DND-41 (cell line): Measurements from ENCODE around the gene CLUH.

Source experiments
- ATAC-seq: fragments of 200-7000 bp; cut with Tn5 transposase; 3 replicates; pipeline ENCODE4 v1.9.1; 2021; ENCODE audit warnings: low read depth; ENCODE audit not compliant: insufficient read depth
- DNase-seq: peaks from one replicate; pipeline ENCODE4 v3.0.0-alpha.2; 2020
- H2AFZ ChIP-seq: 2 replicates; pipeline ENCODE4 v1.6.0; 2012; ENCODE audit warnings: low read depth, low read length
- H3K27ac ChIP-seq: 2 replicates; pipeline ENCODE4 v1.5.1; 2012; ENCODE audit warnings: low read length, inconsistent platforms
- H3K27me3 ChIP-seq: fragments of 200-600 bp; sonication (generic); 2 replicates; pipeline ENCODE4 v1.6.0; 2012; ENCODE audit warnings: low read length, mild to moderate bottlenecking, inconsistent platforms; ENCODE audit not compliant: insufficient read depth, poor library complexity
- H3K36me3 ChIP-seq: 2 replicates; pipeline ENCODE4 v1.5.1; 2012; ENCODE audit warnings: low read length, inconsistent platforms; ENCODE audit not compliant: insufficient read depth
- H3K4me1 ChIP-seq: 2 replicates; pipeline ENCODE4 v1.5.1; 2012; ENCODE audit warnings: mild to moderate bottlenecking, low read length; ENCODE audit not compliant: insufficient read depth
- H3K4me2 ChIP-seq: 2 replicates; pipeline ENCODE4 v1.6.0; 2012; ENCODE audit warnings: mild to moderate bottlenecking, moderate library complexity, low read length, inconsistent platforms; ENCODE audit not compliant: insufficient read depth
- H3K4me3 ChIP-seq, 2 experiments: fragments of 200-600 bp in 1 of 2; shearing (Covaris generic) in 1 of 2; 2 replicates each; pipeline ENCODE4 v1.5.1; 2012 to 2016; ENCODE audit warnings: inconsistent platforms in 2 of 2, low read length in 2 of 2, mild to moderate bottlenecking in 2 of 2, low read depth in 1 of 2, moderate library complexity in 1 of 2
- H3K79me2 ChIP-seq: 2 replicates; pipeline ENCODE4 v1.6.0; 2012; ENCODE audit warnings: low read length, inconsistent platforms; ENCODE audit not compliant: insufficient read depth
- H3K9ac ChIP-seq: 2 replicates; pipeline ENCODE4 v1.6.0; 2012; ENCODE audit warnings: low read depth, mild to moderate bottlenecking, inconsistent platforms, low read length, moderate library complexity
- H3K9me3 ChIP-seq: 2 replicates; pipeline ENCODE4 v1.5.1; 2012; ENCODE audit warnings: low read length, moderate library complexity, mild to moderate bottlenecking, inconsistent platforms; ENCODE audit not compliant: insufficient read depth, severe bottlenecking
- H4K20me1 ChIP-seq: 2 replicates; pipeline ENCODE4 v1.6.0; 2012; ENCODE audit warnings: low read length; ENCODE audit not compliant: insufficient read depth
- CTCF ChIP-seq: IDR thresholded peaks from 2 replicates; pipeline ENCODE4 v1.5.1; 2012; ENCODE audit warnings: borderline replicate concordance, low read length, moderate library complexity, mild to moderate bottlenecking; ENCODE audit not compliant: poor library complexity, severe bottlenecking; ENCODE audit errors: extremely low read depth
- EZH2 ChIP-seq: IDR thresholded peaks from 3 replicates; pipeline ENCODE4 v1.6.1; 2012; ENCODE audit warnings: borderline replicate concordance, low read depth, mild to moderate bottlenecking, moderate library complexity, low read length, inconsistent platforms; ENCODE audit not compliant: severe bottlenecking

The CLUH gene

GRCh38 chr17:2749058-2749783 lies 37.7 kb upstream of the CLUH start, which contains the start of gene CCDC92B:
CCDC92B (minus strand) TSS chr17:2749652; CDS start chr17:2735145, 14,507 bp downstream.
- Histone ChIP-seq H4K20me1 (peaks cover 15% of the 10 kb centered on the region; the same call in 1 of the 2 replicates), H3K27me3 (no peaks in the 10 kb centered on the region), H3K9me3 (no peaks in the 10 kb centered on the region), H3K36me3 (no peaks in the 10 kb centered on the region), H3K27ac (no peak within 1 kb of the TSS), H3K4me3 (no peak within 1 kb of the TSS), H2AFZ (no peak within 1 kb of the TSS), H3K79me2 (no peaks in the 10 kb centered on the region), H3K4me1 (peaks cover 3% of the 10 kb centered on the region; the same call in 1 of the 2 replicates), H3K9ac (no peak within 1 kb of the TSS), H3K4me2 (peak within 1 kb of the TSS; percentile 58)
- TF ChIP-seq CTCF = no peak
- no peak for TF ChIP-seq EZH2
- ATAC-seq = peak; percentile 27; the same call in 1 of the 3 replicates
- no peak for DNase-seq

GRCh38 chr17:2745317-2746037 lies 33.9 kb upstream of the CLUH start:
- Histone ChIP-seq H3K9ac (no peak overlapping the region), H2AFZ (no peak overlapping the region), H3K4me1 (peaks cover 3% of the 10 kb centered on the region; the same call in 1 of the 2 replicates), H3K4me3 (no peak overlapping the region), H4K20me1 (0 out of 2 replicates have a peak, but pooled peaks cover 6% of the 10 kb centered on the region), H3K4me2 (no peak overlapping the region), H3K36me3 (no peaks in the 10 kb centered on the region), H3K27me3 (no peaks in the 10 kb centered on the region), H3K9me3 (no peaks in the 10 kb centered on the region), H3K27ac (no peak overlapping the region), H3K79me2 (no peaks in the 10 kb centered on the region)
- ATAC-seq (no peak), DNase-seq (no peak)
- TF ChIP-seq EZH2 (no peak), CTCF (no peak)

GRCh38 chr17:2737693-2738092 lies 26.1 kb upstream of the CLUH start:
- Histone ChIP-seq H3K27ac (no peak overlapping the region), H4K20me1 (no peaks in the 10 kb centered on the region), H2AFZ (no peak overlapping the region), H3K4me2 (no peak overlapping the region), H3K79me2 (no peaks in the 10 kb centered on the region), H3K9me3 (no peaks in the 10 kb centered on the region), H3K9ac (no peak overlapping the region), H3K4me3 (no peak overlapping the region), H3K36me3 (no peaks in the 10 kb centered on the region), H3K4me1 (no peaks in the 10 kb centered on the region), H3K27me3 (no peaks in the 10 kb centered on the region)
- DNase-seq (no peak), ATAC-seq (no peak)
- TF ChIP-seq CTCF (no peak), EZH2 (no peak)
